ENCODE data around the gene PTPRF.

PTPRF gene

DNA sequence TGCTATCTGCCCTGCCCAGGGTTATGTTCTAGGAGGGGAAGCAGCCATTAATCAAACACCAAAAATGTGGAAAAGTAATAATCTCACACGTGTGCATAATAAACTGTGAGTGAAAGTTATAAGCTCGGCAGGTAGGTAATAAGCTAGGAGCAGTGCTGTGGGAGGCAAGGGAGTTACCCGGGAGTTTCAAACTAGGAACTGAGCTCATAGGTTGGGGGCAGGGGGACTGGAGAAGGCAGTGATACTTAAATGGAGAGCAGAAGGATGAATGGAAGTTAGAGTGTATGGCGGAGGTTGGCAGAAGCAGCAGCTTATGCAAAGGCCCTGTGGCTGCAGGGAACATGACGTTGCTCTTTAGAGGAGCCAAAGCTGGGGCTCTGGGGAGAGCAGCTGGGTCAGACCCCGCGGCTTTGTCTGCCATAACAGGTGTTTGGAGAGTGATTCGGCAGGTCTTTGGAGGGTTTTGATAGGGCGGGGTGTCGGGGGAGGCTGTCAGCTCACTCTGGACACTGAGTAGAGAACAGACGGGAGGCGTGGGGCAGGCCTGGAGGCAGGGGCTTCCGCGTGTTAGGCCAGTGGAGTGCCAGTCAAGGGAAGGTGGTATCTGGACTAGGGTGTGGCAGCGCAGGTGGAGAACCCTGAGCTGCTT lies 20.0 kb downstream of the PTPRF start:
- ATAC-seq (ENCODE audit: low read depth) (no peak), DNase-seq (ENCODE audit: low spot score) (no peak)
- Histone ChIP-seq H3K9me3 (ENCODE audit: severe bottlenecking) (no peaks in the 10 kb centered on the region), H3K4me1 (ENCODE audit: insufficient read depth, poor library complexity, severe bottlenecking) (peaks cover 57% of the 10 kb centered on the region), H3K36me3 (ENCODE audit: low read depth) (peaks cover 79% of the 10 kb centered on the region), H3K4me3 (ENCODE audit: severe bottlenecking) (peak overlapping the region; percentile 17), H3K27me3 (ENCODE audit: insufficient read depth, poor library complexity, severe bottlenecking) (no peaks in the 10 kb centered on the region), H3K27ac (ENCODE audit: poor library complexity, severe bottlenecking) (peak overlapping the region; percentile 74)
- TF ChIP-seq, protein P1, sequence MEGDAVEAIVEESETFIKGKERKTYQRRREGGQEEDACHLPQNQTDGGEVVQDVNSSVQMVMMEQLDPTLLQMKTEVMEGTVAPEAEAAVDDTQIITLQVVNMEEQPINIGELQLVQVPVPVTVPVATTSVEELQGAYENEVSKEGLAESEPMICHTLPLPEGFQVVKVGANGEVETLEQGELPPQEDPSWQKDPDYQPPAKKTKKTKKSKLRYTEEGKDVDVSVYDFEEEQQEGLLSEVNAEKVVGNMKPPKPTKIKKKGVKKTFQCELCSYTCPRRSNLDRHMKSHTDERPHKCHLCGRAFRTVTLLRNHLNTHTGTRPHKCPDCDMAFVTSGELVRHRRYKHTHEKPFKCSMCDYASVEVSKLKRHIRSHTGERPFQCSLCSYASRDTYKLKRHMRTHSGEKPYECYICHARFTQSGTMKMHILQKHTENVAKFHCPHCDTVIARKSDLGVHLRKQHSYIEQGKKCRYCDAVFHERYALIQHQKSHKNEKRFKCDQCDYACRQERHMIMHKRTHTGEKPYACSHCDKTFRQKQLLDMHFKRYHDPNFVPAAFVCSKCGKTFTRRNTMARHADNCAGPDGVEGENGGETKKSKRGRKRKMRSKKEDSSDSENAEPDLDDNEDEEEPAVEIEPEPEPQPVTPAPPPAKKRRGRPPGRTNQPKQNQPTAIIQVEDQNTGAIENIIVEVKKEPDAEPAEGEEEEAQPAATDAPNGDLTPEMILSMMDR (IDR thresholded peaks at IDR 0.05; ENCODE audit: poor library complexity, severe bottlenecking): no peak

DNA sequence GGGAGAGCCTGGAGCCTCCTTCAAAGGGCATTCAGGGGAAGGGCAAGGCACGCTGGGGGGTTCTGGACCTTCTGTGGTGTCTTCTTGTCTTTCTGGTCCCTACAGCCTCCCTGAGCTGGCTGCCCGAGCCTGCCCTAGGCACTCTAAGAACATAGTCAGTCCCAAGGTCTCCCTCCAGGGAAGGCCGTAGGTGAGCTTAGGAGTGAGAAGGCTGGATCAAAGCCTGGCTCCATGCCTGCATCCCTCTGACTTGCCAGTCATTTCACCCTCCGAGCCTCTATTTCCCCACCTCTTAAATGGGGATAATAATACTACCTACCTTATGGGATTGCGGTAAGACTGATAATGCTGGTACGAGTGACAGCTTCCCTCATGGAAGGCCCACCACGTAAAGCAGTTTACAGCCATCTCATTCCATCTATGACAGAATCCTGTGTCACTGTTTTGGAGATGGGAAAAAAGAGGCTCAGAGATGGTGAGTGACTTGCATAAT lies 20.8 kb downstream of the PTPRF start:
- peak overlapping the region; percentile 74 for H3K27ac ChIP-seq (ENCODE audit: poor library complexity, severe bottlenecking)
- peaks cover 51% of the 10 kb centered on the region for H3K4me1 ChIP-seq (ENCODE audit: insufficient read depth, poor library complexity, severe bottlenecking)
- DNase-seq (ENCODE audit: low spot score): no peak
- no peak overlapping the region for H3K4me3 ChIP-seq (ENCODE audit: severe bottlenecking)
- TF ChIP-seq, protein P1 (IDR thresholded peaks at IDR 0.05; ENCODE audit: poor library complexity, severe bottlenecking): no peak
- no peaks in the 10 kb centered on the region for H3K27me3 ChIP-seq (ENCODE audit: insufficient read depth, poor library complexity, severe bottlenecking)
- no peak for ATAC-seq (ENCODE audit: low read depth)
- H3K36me3 ChIP-seq (ENCODE audit: low read depth): peaks cover 79% of the 10 kb centered on the region
- H3K9me3 ChIP-seq (ENCODE audit: severe bottlenecking): no peaks in the 10 kb centered on the region

DNA sequence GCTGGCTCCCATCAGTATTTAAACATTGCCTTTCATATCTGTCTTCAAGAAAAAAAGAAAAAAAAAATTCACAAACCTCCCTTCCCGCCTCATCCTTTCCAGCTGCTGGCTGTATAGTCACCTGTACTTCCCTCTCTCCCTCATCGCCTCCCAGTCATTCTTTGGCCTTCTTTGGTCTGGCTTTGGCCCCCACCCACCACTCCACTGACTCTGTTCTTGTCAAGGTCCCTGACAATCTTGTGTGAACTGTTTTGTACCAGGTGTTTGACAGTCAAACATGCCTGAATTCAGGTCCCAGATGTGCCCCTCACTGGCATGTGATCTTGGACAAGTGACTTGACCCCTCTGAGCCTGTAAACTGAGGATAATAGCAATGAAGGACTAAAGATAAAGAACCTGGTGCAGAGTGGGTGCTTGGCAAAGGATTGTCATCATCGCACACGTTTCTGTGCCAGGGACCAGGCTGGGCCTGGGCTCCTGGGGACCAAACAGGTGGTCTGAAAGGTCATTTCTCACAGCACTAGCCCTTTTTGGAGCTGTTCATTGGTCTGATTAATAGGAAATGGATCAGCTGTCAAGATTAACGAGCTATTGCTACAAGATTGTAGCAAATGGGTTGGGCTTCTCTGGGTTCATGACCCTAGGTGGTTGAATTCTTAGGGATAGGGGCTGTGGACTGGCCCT lies 21.5 kb downstream of the PTPRF start:
- H3K4me3 ChIP-seq (ENCODE audit: severe bottlenecking): no peak overlapping the region
- TF ChIP-seq, protein P1 (IDR thresholded peaks at IDR 0.05; ENCODE audit: poor library complexity, severe bottlenecking): no peak
- ATAC-seq (ENCODE audit: low read depth) (no peak), DNase-seq (ENCODE audit: low spot score) (no peak)
- H3K4me1 ChIP-seq (ENCODE audit: insufficient read depth, poor library complexity, severe bottlenecking): peaks cover 46% of the 10 kb centered on the region
- H3K27me3 ChIP-seq (ENCODE audit: insufficient read depth, poor library complexity, severe bottlenecking): no peaks in the 10 kb centered on the region
- H3K27ac ChIP-seq (ENCODE audit: poor library complexity, severe bottlenecking): peak overlapping the region; percentile 74
- H3K36me3 ChIP-seq (ENCODE audit: low read depth): peaks cover 79% of the 10 kb centered on the region
- H3K9me3 ChIP-seq (ENCODE audit: severe bottlenecking): no peaks in the 10 kb centered on the region

DNA sequence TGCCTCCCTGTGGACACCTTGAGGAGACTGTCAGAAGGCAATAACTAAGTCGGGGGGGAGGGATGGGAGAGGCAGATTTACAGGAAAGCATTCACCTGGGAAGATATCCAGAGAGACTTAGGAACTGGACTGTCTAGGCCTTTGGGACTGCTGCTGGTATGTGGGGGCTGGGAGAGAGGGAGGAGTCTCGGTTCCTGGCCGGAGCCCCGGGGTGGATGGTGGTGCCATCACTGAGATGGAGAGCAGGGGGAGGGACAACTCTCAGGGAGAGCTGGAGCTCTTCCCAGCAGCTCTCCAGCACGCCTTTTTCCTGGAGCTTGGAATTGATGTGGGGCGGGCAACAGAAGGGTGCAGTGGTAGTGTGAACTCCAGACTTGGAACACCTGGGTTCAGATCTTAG lies 22.1 kb downstream of the PTPRF start:
- Histone ChIP-seq H3K4me3 (ENCODE audit: severe bottlenecking) (no peak overlapping the region), H3K36me3 (ENCODE audit: low read depth) (peaks cover 75% of the 10 kb centered on the region), H3K4me1 (ENCODE audit: insufficient read depth, poor library complexity, severe bottlenecking) (peaks cover 40% of the 10 kb centered on the region), H3K9me3 (ENCODE audit: severe bottlenecking) (no peaks in the 10 kb centered on the region), H3K27ac (ENCODE audit: poor library complexity, severe bottlenecking) (peak overlapping the region; percentile 74), H3K27me3 (ENCODE audit: insufficient read depth, poor library complexity, severe bottlenecking) (no peaks in the 10 kb centered on the region)
- no peak for DNase-seq (ENCODE audit: low spot score)
- ATAC-seq (ENCODE audit: low read depth): no peak
- TF ChIP-seq, protein P1 (IDR thresholded peaks at IDR 0.05; ENCODE audit: poor library complexity, severe bottlenecking): no peak

All from RWPE2 (cell line).